Measurements from ENCODE around the gene ZNF845. TPM values are rescaled to one million over a fixed set of nuclear protein-coding genes. Genes with fewer than 3 reads are reported as not detected.
"Not testable (repeated sequence)": the region's sequence is repeated elsewhere in the genome, so short reads cannot be mapped to it uniquely, and the experiment has no call there.

ZNF845 gene
- total and polyA plus RNA-seq, 8 donors, result 1.6 to 5.4 (median 2.4) TPM

DNA sequence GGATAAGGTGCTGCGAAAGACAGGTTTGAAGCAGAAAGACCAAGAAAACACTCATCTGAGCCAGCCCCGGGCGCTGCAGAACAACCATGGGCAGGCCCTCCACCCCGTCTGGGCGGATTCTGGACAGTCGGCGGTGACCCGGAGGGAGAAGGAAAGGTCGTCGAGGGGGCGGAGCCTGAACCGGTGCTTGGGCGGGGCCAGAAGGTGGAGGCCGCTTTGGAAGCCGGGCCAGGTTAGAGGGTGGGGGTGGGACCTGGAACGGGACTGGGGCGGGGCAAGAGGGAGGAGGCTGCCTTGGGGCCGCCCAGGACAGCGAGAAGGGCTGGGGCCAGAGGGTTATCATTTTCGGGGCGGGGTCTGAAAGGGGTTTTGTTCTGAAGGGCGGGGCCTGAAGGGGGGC is 56.4 kb downstream of the ZNF845 start:
- Histone ChIP-seq H3K4me3 (no peak overlapping the region), H3K9me3 (no peaks in the 10 kb centered on the region), H3K36me3 (no peaks in the 10 kb centered on the region), H3K27me3 (no peaks in the 10 kb centered on the region), H3K27ac (no peak overlapping the region), H3K4me1 (peaks cover 5% of the 10 kb centered on the region in 3 donors)
- FAIRE-seq (no peak), ATAC-seq (no peak), DNase-seq (peak in 2 of 6 donors; percentile 44 to 55)
- intact Hi-C loops (cut with DNase I), result no loop called here
- WGBS, 2 donors, result 19 to 32% methylated on average over 20 to 22 of the region's 22 CpGs
- TF ChIP-seq, protein P1, sequence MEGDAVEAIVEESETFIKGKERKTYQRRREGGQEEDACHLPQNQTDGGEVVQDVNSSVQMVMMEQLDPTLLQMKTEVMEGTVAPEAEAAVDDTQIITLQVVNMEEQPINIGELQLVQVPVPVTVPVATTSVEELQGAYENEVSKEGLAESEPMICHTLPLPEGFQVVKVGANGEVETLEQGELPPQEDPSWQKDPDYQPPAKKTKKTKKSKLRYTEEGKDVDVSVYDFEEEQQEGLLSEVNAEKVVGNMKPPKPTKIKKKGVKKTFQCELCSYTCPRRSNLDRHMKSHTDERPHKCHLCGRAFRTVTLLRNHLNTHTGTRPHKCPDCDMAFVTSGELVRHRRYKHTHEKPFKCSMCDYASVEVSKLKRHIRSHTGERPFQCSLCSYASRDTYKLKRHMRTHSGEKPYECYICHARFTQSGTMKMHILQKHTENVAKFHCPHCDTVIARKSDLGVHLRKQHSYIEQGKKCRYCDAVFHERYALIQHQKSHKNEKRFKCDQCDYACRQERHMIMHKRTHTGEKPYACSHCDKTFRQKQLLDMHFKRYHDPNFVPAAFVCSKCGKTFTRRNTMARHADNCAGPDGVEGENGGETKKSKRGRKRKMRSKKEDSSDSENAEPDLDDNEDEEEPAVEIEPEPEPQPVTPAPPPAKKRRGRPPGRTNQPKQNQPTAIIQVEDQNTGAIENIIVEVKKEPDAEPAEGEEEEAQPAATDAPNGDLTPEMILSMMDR (IDR thresholded peaks at IDR 0.05), result no peak

DNA sequence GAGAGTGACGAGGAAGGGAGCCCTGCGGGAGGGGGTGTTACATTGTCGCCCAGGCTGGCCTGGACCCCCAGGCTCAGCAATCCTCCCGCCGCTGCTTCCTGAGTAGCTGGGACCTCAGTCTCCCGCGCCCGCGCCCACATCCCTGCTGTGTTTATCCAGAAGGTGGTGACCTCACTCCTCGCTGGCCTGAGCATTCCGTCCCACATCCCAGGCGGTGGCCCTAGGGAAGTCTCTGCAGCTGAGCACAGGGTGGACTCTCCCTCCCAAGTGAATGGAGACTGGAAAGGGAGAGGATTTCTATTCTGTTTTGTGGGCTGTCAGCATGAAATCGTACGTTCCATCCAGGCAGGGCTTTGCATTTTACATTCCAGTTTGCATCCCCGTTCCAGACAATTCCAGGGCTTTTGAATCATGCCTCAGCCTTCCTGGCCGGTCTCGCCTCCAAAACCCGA is 61.0 kb downstream of the ZNF845 start:
- peak in 5 of 6 donors; percentile 25 to 78 (median 54) for DNase-seq
- FAIRE-seq, result no peak
- Histone ChIP-seq H3K27me3 (no peaks in the 10 kb centered on the region), H3K36me3 (peaks cover 0 to under 1% (median 0%) of the 10 kb centered on the region in 3 donors), H3K4me1 (peaks cover 5 to 11% (median 11%) of the 10 kb centered on the region in 3 donors), H3K27ac (peak overlapping the region; percentile 53 to 80 (median 77)), H3K4me3 (peak overlapping the region in 3 of 4 donors; percentile 62 to 91 (median 66)), H3K9me3 (no peaks in the 10 kb centered on the region)
- WGBS, 2 donors, result 4 to 7% methylated on average over 18 of the region's 18 CpGs
- peak; percentile 24 to 58 (median 48) for ATAC-seq
- TF ChIP-seq, protein P1 (IDR thresholded peaks at IDR 0.05), result no peak
- intact Hi-C loops (cut with DNase I), result no loop called here

DNA sequence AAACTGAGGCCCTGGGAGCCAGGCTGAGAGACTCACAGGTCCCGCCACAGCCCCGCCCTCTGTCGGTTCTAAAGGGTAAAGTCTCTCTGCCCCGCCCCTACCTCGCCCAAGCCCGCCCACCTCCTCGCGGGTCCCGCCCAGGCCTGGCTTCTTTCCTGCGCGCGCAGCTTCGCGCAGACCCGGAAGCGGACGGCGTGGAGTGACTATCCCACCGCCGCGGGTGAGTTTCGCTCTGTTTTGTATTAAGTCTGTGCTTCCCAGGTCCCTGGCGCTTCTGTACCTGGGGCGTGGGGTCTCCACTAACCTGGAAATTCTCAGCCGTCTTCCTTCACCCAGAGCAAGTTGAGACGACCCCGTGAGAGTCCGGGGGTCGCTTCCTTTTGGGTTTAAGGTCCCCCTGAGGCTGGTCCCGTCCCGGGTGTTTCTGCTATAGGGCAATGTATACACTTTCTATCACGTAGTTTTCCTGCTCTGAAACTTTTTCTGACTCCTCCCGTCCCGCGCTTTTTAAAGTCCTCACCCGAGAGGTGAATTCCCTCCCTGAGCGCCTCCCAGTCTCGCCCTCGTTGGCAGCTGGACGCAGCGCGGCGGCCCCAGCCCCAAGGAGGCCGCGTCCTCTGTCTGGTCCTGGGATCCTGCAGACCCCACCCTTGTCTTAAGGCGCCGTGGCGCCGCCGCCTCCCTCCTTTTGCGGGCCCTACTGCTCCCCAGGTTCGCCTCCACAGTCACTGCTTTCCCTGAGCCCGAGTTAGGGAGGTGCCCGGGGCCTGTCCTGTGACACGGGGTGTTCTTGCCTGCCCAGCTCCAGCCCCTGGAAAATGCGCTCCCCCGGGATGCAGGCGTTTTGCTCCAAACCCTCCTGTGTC is 61.7 kb downstream of the ZNF845 start, which contains the start of gene ZNF765:
Gene ZNF765 (plus strand): TSS at position 176 of the 866 bp plus-strand sequence. CDS start 2,867 bp downstream, outside the sequence.
- FAIRE-seq (no peak), ATAC-seq (peak; percentile 98 to 100 (median 100)), DNase-seq (peak; percentile 90 to 99 (median 96))
- Histone ChIP-seq H3K36me3 (peaks cover 0 to 5% (median 0%) of the 10 kb centered on the region in 3 donors), H3K9me3 (no peaks in the 10 kb centered on the region), H3K27me3 (no peaks in the 10 kb centered on the region), H3K4me1 (peaks cover 5 to 11% (median 11%) of the 10 kb centered on the region in 3 donors), H3K27ac (peak within 1 kb of the TSS; percentile 53 to 80 (median 77)), H3K4me3 (peak within 1 kb of the TSS; percentile 62 to 91 (median 66))
- 0% methylated on average over 58 of the region's 58 CpGs for WGBS, 2 donors
- intact Hi-C loops (cut with DNase I), result no loop called here
- TF ChIP-seq, protein P1 (IDR thresholded peaks at IDR 0.05), result peak; percentile 23 to 65 (median 47)

- intact Hi-C loops (cut with DNase I); FAIRE-seq; H3K9me3 ChIP-seq; H3K36me3 ChIP-seq; H3K27me3 ChIP-seq; DNase-seq: not testable (repeated sequence)
- Histone ChIP-seq H3K4me1 (peaks cover 5 to 11% (median 11%) of the 10 kb centered on the region in 3 donors), H3K4me3 (peak overlapping the region; percentile 62 to 91 (median 66)), H3K27ac (peak overlapping the region in 2 of 4 donors; percentile 77 to 80)
- WGBS, 2 donors, result 0 to 5% methylated on average over 9 of the region's 9 CpGs
- peak in 3 of 4 donors; percentile 14 to 19 (median 17) for ATAC-seq
These were observed 62.4 kb downstream of the ZNF845 start for GRCh38 chr19:53395840-53396524.

- Histone ChIP-seq H3K9me3 (no peaks in the 10 kb centered on the region), H3K36me3 (peaks cover 0 to 5% (median 0%) of the 10 kb centered on the region in 3 donors), H3K4me1 (peaks cover 5 to 11% (median 11%) of the 10 kb centered on the region in 3 donors), H3K4me3 (peak overlapping the region in 2 of 4 donors; percentile 62 to 91), H3K27me3 (no peaks in the 10 kb centered on the region), H3K27ac (no peak overlapping the region)
- intact Hi-C loops (cut with DNase I), result no loop called here
- WGBS, 2 donors, result 0 to 6% methylated on average over 1 of the region's 1 CpG
- TF ChIP-seq, protein P1 (IDR thresholded peaks at IDR 0.05), result no peak
- FAIRE-seq (no peak), DNase-seq (no peak), ATAC-seq (no peak)
These were observed 62.9 kb downstream of the ZNF845 start for GRCh38 chr19:53396525-53396868.

DNA sequence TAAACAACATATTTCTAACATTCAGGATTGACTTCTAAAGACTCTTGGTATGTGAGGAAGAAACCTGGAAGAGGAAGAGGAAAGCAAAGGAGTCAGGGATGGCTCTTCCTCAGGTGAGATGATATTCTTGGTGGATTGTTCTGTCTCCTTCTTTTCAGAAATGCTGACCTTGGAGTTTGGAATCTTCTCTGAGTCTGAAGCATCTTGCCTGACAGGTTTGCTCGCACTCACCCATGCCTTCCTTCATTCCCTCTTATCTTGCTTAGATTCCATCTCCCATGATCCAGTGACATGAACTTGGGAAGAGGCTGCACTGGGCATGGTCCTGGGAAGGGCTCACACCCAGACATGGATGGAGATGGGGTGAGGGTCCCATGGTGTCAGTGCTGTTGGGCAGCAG is 64.4 kb downstream of the ZNF845 start:
- H3K9me3 ChIP-seq; intact Hi-C loops (cut with DNase I); H3K27ac ChIP-seq; H3K4me3 ChIP-seq; DNase-seq; H3K27me3 ChIP-seq; ATAC-seq; FAIRE-seq: not testable (repeated sequence)
- peaks cover 0 to 14% (median 6%) of the 10 kb centered on the region in 3 donors for H3K36me3 ChIP-seq
- H3K4me1 ChIP-seq, result peaks cover 5 to 11% (median 11%) of the 10 kb centered on the region in 3 donors
- WGBS, 2 donors, result 43 to 58% methylated on average over 1 of the region's 1 CpG
